Ovary (tissue), 9 donors: ENCODE results near the gene PCYT1A. TPM values are rescaled to one million over a fixed set of nuclear protein-coding genes. Genes with fewer than 3 reads are reported as not detected.

Source experiments
- DNase-seq, 5 donors: peaks; one replicate each; pipeline ENCODE4 v3.0.0-alpha.2; 2019 to 2020
- H3K27ac ChIP-seq, 2 donors: fragments of 200-600 bp; one replicate each; pipeline versions ENCODE4 v1.5.1 to v1.8.0; 2019 to 2022
- H3K27me3 ChIP-seq: fragments of 200-600 bp; one replicate; pipeline ENCODE4 v1.8.0; 2022
- H3K36me3 ChIP-seq: fragments of 200-600 bp; sonication (generic); one replicate; pipeline ENCODE4 v1.5.1; 2019
- H3K4me1 ChIP-seq: one replicate; pipeline ENCODE4 v1.8.1; 2013; ENCODE audit warnings: mild to moderate bottlenecking, moderate library complexity; ENCODE audit not compliant: insufficient read depth
- H3K4me3 ChIP-seq: fragments of 200-600 bp; sonication (generic); one replicate; pipeline ENCODE4 v1.5.1; 2017
- H3K9me3 ChIP-seq, 2 donors: fragments of 200-600 bp in 1 of 2; sonication (generic) in 1 of 2; one replicate each; pipeline versions ENCODE4 v1.5.1 to v1.8.1; 2013 to 2019; ENCODE audit warnings: mild to moderate bottlenecking in 1 of 2, moderate library complexity in 1 of 2
- EP300 ChIP-seq: sonication (generic); formaldehyde crosslinking; IDR thresholded peaks from one replicate; pipeline ENCODE4 v1.6.1; 2017; ENCODE audit warnings: antibody characterized with exemption
- POLR2A ChIP-seq: fragments of 450-650 bp; IDR thresholded peaks from one replicate; pipeline ENCODE4 v1.6.1; 2017; ENCODE audit warnings: antibody characterized with exemption, mild to moderate bottlenecking, moderate library complexity
- WGBS, 3 donors: extraction: QIAGEN DNeasy Blood & Tissue Kit in 1 of 3; methylation state at CpG; one replicate each; pipeline versions ENCODE4 v1.1.5 to v1.1.7; 2013 to 2017; 5-methylcytosine and 5-hydroxymethylcytosine counted together
- intact Hi-C, 4 donors: fragments of 100-400 bp; cut with DNase I; formaldehyde crosslinking; loops; one replicate each; pipeline versions ENCODE4 v1.11.0 to v1.15.1; 2022 to 2023
- polyA plus RNA-seq, 2 donors: library from polyadenylated mRNA; stranded (reverse); fragments of 200-250 nt in 1 of 2; fragments of 350-450 nt in 1 of 2; fragmentation: Illumina TruSeq in 1 of 2; extraction: RNeasy Lipid Tissue Mini Kit (QIAGEN cat#74804) in 1 of 2; gene quantifications; one replicate each; pipeline ENCODE4 v1.2.3, GENCODE V29; 2013 to 2014
- total RNA-seq, 7 donors: library from RNA; depleted of rRNA in 2 of 7; stranded (reverse); fragments of >200 nt in 2 of 7; fragmentation: NEBNext Ultra II Directional in 3 of 7; extraction: Animal tissue kit (Norgen Biotek cat#: 25700) in 3 of 7; gene quantifications; one replicate each; pipeline versions ENCODE4 v1.1.0 to v1.2.4, GENCODE V29; 2016 to 2023
- TF ChIP-seq, protein P1 (sequence below), 3 donors: fragments of 450-650 bp in 2 of 3; fragments of 200-600 bp in 1 of 3; IDR thresholded peaks; one replicate each; pipeline versions ENCODE4 v1.5.1 to v1.8.0; 2016 to 2022; ENCODE audit warnings: antibody characterized with exemption in 3 of 3, mild to moderate bottlenecking in 1 of 3
- donor health status: DM: no; HTN: no; CAD: no; lungs with moderate emphysema.
- donor health status: DM: no; HTN: no; CAD: no.
- donor health status: Bipolar disorder and iron deficiency.
- donor health status: DM: yes; HTN: yes; CAD: no.
- donor health status: DM: no; HTN: no; CAD: no.
- donor health status: DM: yes; HTN: yes; CAD: no.

PCYT1A gene
- total and polyA plus RNA-seq, 9 donors, result 16.3 to 58.1 (median 33.7) TPM

DNA sequence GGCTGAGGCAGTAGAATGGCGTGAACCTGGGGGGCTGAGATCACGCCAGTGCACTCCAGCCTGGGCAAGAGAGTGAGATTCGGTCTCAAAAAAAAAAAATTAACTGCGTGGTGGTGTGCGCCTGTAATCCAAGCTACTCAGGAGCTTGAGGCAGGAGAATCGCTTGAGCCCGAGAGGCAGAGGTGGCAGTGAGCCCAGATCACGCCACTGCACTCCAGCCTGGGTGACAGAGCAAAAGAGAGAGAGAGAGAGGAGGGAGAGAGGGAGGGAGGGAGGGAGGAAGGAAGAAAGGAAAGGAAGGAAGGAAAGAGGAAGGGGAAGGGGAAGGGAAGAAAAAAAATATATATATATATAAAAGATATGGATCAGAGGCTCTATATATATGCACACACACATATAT, 44.6 kb upstream of the PCYT1A start:
- TF ChIP-seq EP300 (no peak), POLR2A (no peak)
- TF ChIP-seq, protein P1, sequence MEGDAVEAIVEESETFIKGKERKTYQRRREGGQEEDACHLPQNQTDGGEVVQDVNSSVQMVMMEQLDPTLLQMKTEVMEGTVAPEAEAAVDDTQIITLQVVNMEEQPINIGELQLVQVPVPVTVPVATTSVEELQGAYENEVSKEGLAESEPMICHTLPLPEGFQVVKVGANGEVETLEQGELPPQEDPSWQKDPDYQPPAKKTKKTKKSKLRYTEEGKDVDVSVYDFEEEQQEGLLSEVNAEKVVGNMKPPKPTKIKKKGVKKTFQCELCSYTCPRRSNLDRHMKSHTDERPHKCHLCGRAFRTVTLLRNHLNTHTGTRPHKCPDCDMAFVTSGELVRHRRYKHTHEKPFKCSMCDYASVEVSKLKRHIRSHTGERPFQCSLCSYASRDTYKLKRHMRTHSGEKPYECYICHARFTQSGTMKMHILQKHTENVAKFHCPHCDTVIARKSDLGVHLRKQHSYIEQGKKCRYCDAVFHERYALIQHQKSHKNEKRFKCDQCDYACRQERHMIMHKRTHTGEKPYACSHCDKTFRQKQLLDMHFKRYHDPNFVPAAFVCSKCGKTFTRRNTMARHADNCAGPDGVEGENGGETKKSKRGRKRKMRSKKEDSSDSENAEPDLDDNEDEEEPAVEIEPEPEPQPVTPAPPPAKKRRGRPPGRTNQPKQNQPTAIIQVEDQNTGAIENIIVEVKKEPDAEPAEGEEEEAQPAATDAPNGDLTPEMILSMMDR (IDR thresholded peaks at IDR 0.05), result no peak
- H3K4me1 ChIP-seq, result no peaks in the 10 kb centered on the region
- intact Hi-C loops, result no loop called here
- no peaks in the 10 kb centered on the region for H3K9me3 ChIP-seq
- no peaks in the 10 kb centered on the region for H3K36me3 ChIP-seq
- no peak overlapping the region for H3K27ac ChIP-seq
- WGBS, 3 donors, result 74 to 83% (median 83%) methylated on average over 8 of the region's 8 CpGs
- H3K4me3 ChIP-seq, result no peak overlapping the region
- no peaks in the 10 kb centered on the region for H3K27me3 ChIP-seq
- DNase-seq, result no peak

DNA sequence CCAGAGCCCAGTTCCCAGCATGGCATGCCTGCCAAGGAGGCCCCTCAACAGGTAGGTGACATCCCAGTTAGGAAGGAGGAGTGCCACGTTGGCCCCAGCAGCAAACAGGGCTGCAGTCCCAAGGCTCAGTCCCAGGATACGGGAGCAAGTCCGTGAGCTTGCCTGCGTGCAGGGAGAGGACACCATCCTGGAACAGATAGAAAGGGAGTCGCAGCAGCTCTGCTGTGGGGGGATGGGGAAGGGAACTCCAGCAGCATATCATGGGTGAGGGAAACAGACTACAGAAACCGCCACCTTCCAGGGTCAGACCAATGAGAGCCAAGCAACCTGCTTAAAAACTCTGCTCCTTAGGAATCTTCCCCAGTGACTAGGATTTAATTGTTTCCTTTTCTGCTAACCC, 39.9 kb upstream of the PCYT1A start:
- TF ChIP-seq EP300 (no peak), POLR2A (no peak)
- H3K9me3 ChIP-seq, result no peaks in the 10 kb centered on the region
- WGBS, 3 donors, result 2 to 22% (median 9%) methylated on average over 6 of the region's 6 CpGs

DNA sequence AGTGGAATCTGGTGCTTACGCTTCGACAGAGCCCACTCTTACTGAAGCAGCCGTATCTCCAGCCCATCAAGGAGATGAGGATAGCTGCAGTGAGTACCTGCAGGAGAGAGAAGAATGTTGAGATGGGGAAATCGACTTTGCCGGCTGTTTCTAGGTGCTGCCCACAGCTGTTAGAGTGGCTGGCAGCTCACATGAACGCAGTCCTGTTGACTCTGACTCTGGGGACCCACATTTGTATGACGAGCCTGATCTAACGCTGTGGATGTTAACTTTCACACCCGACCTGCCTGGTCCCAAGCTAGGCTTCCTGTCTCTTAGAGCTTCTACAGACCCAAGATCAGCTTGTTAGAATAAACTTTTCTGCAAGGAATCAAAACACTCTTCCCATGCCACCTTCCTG, 39.4 kb upstream of the PCYT1A start:
- no peaks in the 10 kb centered on the region for H3K36me3 ChIP-seq
- no peaks in the 10 kb centered on the region for H3K4me1 ChIP-seq
- intact Hi-C loops, result no loop called here
- no peak for DNase-seq
- WGBS, 3 donors, result 80 to 86% (median 81%) methylated on average over 9 of the region's 9 CpGs
- H3K4me3 ChIP-seq, result no peak overlapping the region
- H3K27ac ChIP-seq, result no peak overlapping the region
- H3K27me3 ChIP-seq, result no peaks in the 10 kb centered on the region
- TF ChIP-seq EP300 (no peak), POLR2A (no peak)
- TF ChIP-seq, protein P1 (IDR thresholded peaks at IDR 0.05), result no peak
- no peaks in the 10 kb centered on the region for H3K9me3 ChIP-seq

More for the DNA sequence above, 39.9 kb upstream of the PCYT1A start:
- no peaks in the 10 kb centered on the region for H3K27me3 ChIP-seq
- no peak overlapping the region for H3K27ac ChIP-seq
- no peaks in the 10 kb centered on the region for H3K4me1 ChIP-seq
- no peak overlapping the region for H3K4me3 ChIP-seq
- intact Hi-C loops, result no loop called here
- no peak for DNase-seq
- H3K36me3 ChIP-seq, result no peaks in the 10 kb centered on the region

DNA sequence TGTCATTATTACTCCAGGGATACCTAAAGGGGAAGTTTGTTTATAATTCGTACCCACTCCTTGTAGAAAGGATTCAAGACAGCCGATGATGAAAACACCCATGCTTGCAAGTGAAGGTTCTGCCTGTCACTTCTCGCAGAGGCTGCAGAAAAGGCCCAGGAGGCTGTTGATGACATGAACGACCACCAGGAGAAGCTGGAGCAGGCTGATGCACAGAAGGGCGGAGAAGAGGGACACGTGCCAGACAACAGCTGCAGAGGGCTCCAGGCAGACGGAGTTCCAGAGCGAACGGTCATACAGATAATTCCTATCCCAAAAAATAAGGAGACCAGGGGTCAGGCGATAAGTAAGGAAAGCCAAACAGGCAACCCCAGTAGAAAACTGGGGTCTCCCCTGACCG, 36.2 kb upstream of the PCYT1A start:
- no peak for DNase-seq
- WGBS, 3 donors, result 29 to 35% (median 29%) methylated on average over 11 of the region's 11 CpGs

DNA sequence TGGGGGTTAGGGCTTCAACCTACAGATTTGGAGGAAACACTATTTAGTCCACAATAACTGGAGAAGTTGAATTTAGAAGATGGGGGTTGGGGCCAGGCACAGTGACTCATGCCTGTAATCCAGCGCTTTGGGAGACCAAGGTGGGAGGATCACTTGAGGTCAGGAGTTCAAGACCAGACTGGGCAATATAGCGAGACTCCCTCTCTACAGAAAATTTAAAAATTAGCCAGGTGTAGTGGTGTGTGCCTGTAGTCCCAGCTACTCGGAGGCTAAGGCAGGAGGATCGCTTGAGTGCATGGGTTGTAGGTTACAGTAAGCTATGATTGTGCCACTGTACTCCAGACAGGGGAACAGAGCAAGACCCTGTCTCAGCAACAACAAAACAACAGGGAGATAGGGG, 35.5 kb upstream of the PCYT1A start:
- Histone ChIP-seq H3K36me3 (no peaks in the 10 kb centered on the region), H3K9me3 (no peaks in the 10 kb centered on the region), H3K27me3 (no peaks in the 10 kb centered on the region), H3K4me1 (no peaks in the 10 kb centered on the region), H3K27ac (no peak overlapping the region), H3K4me3 (no peak overlapping the region)
- TF ChIP-seq, protein P1 (IDR thresholded peaks at IDR 0.05), result no peak
- TF ChIP-seq EP300 (no peak), POLR2A (no peak)
- 90 to 97% (median 96%) methylated on average over 4 of the region's 4 CpGs for WGBS, 3 donors
- intact Hi-C loops, result no loop called here
- no peak for DNase-seq

More for the DNA sequence above, 36.2 kb upstream of the PCYT1A start:
- H3K4me1 ChIP-seq, result no peaks in the 10 kb centered on the region
- no peak overlapping the region for H3K4me3 ChIP-seq
- H3K36me3 ChIP-seq, result no peaks in the 10 kb centered on the region
- intact Hi-C loops, result no loop called here
- no peaks in the 10 kb centered on the region for H3K9me3 ChIP-seq
- no peak overlapping the region for H3K27ac ChIP-seq
- H3K27me3 ChIP-seq, result no peaks in the 10 kb centered on the region
- TF ChIP-seq, protein P1 (IDR thresholded peaks at IDR 0.05), result no peak
- TF ChIP-seq EP300 (no peak), POLR2A (no peak)
